Heart left ventricle (tissue), 16 donors: Measurements from ENCODE around the gene DNAH12. TPM values are rescaled to one million over a fixed set of nuclear protein-coding genes. Genes with fewer than 3 reads are reported as not detected.
A peak's percentile ranks its signal among the peaks of the same experiment; 100 is the strongest.

Experiments used
- ATAC-seq, 4 donors: fragments of 200-7000 bp; cut with Tn5 transposase; one replicate each; pipeline ENCODE4 v1.9.1; 2020 to 2022; ENCODE audit warnings: moderate library complexity in 4 of 4, mild to moderate bottlenecking in 3 of 4, moderate number of reproducible peaks in 1 of 4
- DNase-seq, 5 donors: peaks; one replicate each; pipeline ENCODE4 v3.0.0-alpha.2; 2020
- H3K27ac ChIP-seq, 12 donors: fragments of 200-600 bp; sonication (generic) in 4 of 12; one replicate each; pipeline versions ENCODE4 v1.5.0 to v1.8.0; 2016 to 2022; ENCODE audit warnings: mild to moderate bottlenecking in 2 of 12
- H3K27me3 ChIP-seq, 9 donors: fragments of 200-600 bp; sonication (generic) in 2 of 9; one replicate each; pipeline versions ENCODE4 v1.5.1 to v1.8.0; 2016 to 2022; ENCODE audit warnings: mild to moderate bottlenecking in 3 of 9
- H3K36me3 ChIP-seq, 9 donors: fragments of 200-600 bp; sonication (generic) in 2 of 9; one replicate each; pipeline versions ENCODE4 v1.5.0 to v1.8.0; 2018 to 2022; ENCODE audit warnings: mild to moderate bottlenecking in 2 of 9
- H3K4me1 ChIP-seq, 12 donors: fragments of 200-600 bp; sonication (generic) in 4 of 12; one replicate each; pipeline versions ENCODE4 v1.5.0 to v1.8.0; 2016 to 2022; ENCODE audit warnings: mild to moderate bottlenecking in 3 of 12
- H3K4me3 ChIP-seq, 12 donors: fragments of 200-600 bp; sonication (generic) in 4 of 12; one replicate each; pipeline versions ENCODE4 v1.5.0 to v1.8.0; 2017 to 2022; ENCODE audit warnings: mild to moderate bottlenecking in 9 of 12, moderate library complexity in 4 of 12
- H3K9me3 ChIP-seq, 12 donors: fragments of 200-600 bp; sonication (generic) in 4 of 12; one replicate each; pipeline versions ENCODE4 v1.5.0 to v1.8.0; 2016 to 2022; ENCODE audit warnings: mild to moderate bottlenecking in 1 of 12
- POLR2A ChIP-seq, 2 donors: fragments of 450-650 bp; IDR thresholded peaks; one replicate each; pipeline ENCODE4 v1.6.1; 2017; ENCODE audit warnings: antibody characterized with exemption in 2 of 2, mild to moderate bottlenecking in 2 of 2, moderate library complexity in 2 of 2
- WGBS, 4 donors: extraction: QIAGEN DNeasy Blood & Tissue Kit in 2 of 4; methylation state at CpG; one replicate each; pipeline versions ENCODE4 v1.1.5 to v1.1.7; 2013 to 2018; 5-methylcytosine and 5-hydroxymethylcytosine counted together
- intact Hi-C, 10 donors: fragments of 100-400 bp; cut with DNase I; formaldehyde crosslinking; loops; one replicate each; pipeline versions ENCODE4 v1.11.1 to v1.14.2; 2022
- polyA plus RNA-seq, 2 donors: library from polyadenylated mRNA; stranded (reverse); fragments of 200-250 nt; gene quantifications; one replicate each; pipeline ENCODE4 v1.2.3, GENCODE V29; 2013
- total RNA-seq, 9 donors: library from RNA; depleted of rRNA in 2 of 9; stranded (reverse); fragments of >200 nt in 2 of 9; fragmentation: NEBNext Ultra II Directional in 3 of 9; extraction: Animal tissue kit (Norgen Biotek cat#: 25700) in 3 of 9; gene quantifications; one replicate each; pipeline versions ENCODE4 v1.1.0 to v1.2.4, GENCODE V29; 2016 to 2023
- TF ChIP-seq, protein P1 (sequence below), 12 donors: fragments of 200-600 bp; sonication (generic) in 4 of 12; IDR thresholded peaks; one replicate each; pipeline versions ENCODE4 v1.5.0 to v1.8.0; 2018 to 2022; ENCODE audit warnings: antibody characterized with exemption in 12 of 12, mild to moderate bottlenecking in 5 of 12
- donor health status: ischemic (EF 13 %, LVEDD 7.1; RV severe dilation, severe dysfunction).
- donor health status: healthy with polysubstance abuse.
- donor health status: DM: no; HTN: yes; CAD: no.
- donor health status: DM: no; HTN: no; CAD: no.
- donor health status: ischemic (EF 25% LVEDD 6.9; RV normal size, moderate dysfunction).
- donor health status: ischemic (EF 25% LVEDD 5.7; RV mildly dilated, moderate dysfunction).
- donor health status: healthy.
- donor health status: DM: yes; HTN: yes; CAD: no.
- donor health status: ischemic (EF 35%, LVEDD 5.7; RV mildly dilated, moderate dysfunction).
- donor health status: nonischemic (EF 11% LVEDD 7.7; RV severe dilation, severe dysfunction).
- donor health status: DM: yes; HTN: yes; CAD: no.
- donor health status: PGD.
- donor health status: ischemic (EF 29% LVEDD 5.4; RV normal size, mild dysfunction).
- donor health status: nonischemic (EF 23%, LVEDD 6.1; RV moderate dilation, normal function).

Gene DNAH12
- total and polyA plus RNA-seq, 11 donors, result 0.04 to 0.42 (median 0.26) TPM; not detected in 7

- no peaks in the 10 kb centered on the region for H3K4me1 ChIP-seq
- 50 to 63% (median 57%) methylated on average over 5 of the region's 5 CpGs for WGBS, 4 donors
- no peak for ATAC-seq
- intact Hi-C loops, result no loop called here
- no peak overlapping the region for H3K4me3 ChIP-seq
- TF ChIP-seq, protein P1, sequence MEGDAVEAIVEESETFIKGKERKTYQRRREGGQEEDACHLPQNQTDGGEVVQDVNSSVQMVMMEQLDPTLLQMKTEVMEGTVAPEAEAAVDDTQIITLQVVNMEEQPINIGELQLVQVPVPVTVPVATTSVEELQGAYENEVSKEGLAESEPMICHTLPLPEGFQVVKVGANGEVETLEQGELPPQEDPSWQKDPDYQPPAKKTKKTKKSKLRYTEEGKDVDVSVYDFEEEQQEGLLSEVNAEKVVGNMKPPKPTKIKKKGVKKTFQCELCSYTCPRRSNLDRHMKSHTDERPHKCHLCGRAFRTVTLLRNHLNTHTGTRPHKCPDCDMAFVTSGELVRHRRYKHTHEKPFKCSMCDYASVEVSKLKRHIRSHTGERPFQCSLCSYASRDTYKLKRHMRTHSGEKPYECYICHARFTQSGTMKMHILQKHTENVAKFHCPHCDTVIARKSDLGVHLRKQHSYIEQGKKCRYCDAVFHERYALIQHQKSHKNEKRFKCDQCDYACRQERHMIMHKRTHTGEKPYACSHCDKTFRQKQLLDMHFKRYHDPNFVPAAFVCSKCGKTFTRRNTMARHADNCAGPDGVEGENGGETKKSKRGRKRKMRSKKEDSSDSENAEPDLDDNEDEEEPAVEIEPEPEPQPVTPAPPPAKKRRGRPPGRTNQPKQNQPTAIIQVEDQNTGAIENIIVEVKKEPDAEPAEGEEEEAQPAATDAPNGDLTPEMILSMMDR (IDR thresholded peaks at IDR 0.05), result no peak
- TF ChIP-seq POLR2A (IDR thresholded peaks at IDR 0.05), result no peak
- no peaks in the 10 kb centered on the region for H3K36me3 ChIP-seq
- H3K27me3 ChIP-seq, result no peaks in the 10 kb centered on the region
- no peaks in the 10 kb centered on the region for H3K9me3 ChIP-seq
- peak in 1 of 5 donors; percentile 23 for DNase-seq
- H3K27ac ChIP-seq, result no peak overlapping the region
Observed at GRCh38 chr3:57385498-57385897, 158.6 kb downstream of the DNAH12 start.

- Histone ChIP-seq H3K4me1 (no peaks in the 10 kb centered on the region), H3K9me3 (no peaks in the 10 kb centered on the region), H3K36me3 (no peaks in the 10 kb centered on the region), H3K27ac (no peak overlapping the region), H3K4me3 (no peak overlapping the region), H3K27me3 (no peaks in the 10 kb centered on the region)
- DNase-seq (no peak), ATAC-seq (no peak)
- WGBS, 4 donors, result 91 to 95% (median 94%) methylated on average over 2 of the region's 2 CpGs
- intact Hi-C loops, result no loop called here
- no peak for TF ChIP-seq POLR2A (IDR thresholded peaks at IDR 0.05)
- TF ChIP-seq, protein P1 (IDR thresholded peaks at IDR 0.05), result no peak
Observed at GRCh38 chr3:57383838-57384237, 160.3 kb downstream of the DNAH12 start.

DNA sequence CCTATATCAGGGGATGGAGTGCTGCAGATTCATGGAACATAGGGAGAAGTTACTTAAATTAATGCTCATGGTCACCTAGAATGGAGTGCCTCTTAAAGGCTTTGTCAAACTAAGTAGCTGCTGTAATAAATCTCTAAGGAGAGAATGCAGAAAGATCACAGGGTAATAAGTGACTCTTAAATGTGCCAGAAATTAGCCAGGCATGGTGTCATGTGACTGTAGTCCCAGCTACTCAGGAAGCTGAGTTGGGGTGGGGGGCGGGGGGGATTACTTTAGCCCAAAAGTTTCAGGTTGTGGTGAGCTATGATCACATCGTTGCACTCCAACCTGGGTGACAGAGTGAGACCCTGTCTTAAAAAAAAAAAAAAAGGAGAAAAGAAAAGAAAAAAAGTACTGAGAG is 160.7 kb downstream of the DNAH12 start:
- no peak for ATAC-seq
- TF ChIP-seq, protein P1 (IDR thresholded peaks at IDR 0.05), result no peak
- no peak for TF ChIP-seq POLR2A (IDR thresholded peaks at IDR 0.05)
- Histone ChIP-seq H3K4me1 (no peaks in the 10 kb centered on the region), H3K27me3 (no peaks in the 10 kb centered on the region), H3K27ac (no peak overlapping the region), H3K9me3 (no peaks in the 10 kb centered on the region), H3K36me3 (no peaks in the 10 kb centered on the region), H3K4me3 (no peak overlapping the region)
- DNase-seq, result no peak
- intact Hi-C loops, result no loop called here
- 54 to 75% (median 66%) methylated on average over 2 of the region's 2 CpGs for WGBS, 4 donors

DNA sequence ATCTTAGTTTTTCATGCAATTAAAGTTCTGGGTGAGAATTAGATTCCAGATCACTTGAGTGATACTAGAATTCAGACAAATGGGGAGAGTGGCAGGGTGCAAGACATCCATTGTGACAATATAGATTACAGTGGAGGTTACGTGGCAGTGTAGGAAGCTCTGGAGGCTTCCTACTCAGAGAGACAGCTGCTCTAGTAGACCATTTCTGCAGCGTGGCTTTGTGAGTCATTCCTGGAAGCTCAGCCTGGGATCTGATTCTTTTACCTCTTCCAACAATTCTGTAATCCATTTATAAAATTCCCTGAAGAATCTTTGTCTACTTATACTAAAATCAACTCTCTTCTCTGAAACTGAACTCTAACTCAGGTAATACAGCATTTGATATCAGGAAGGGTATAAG is 161.2 kb downstream of the DNAH12 start:
- intact Hi-C loops, result no loop called here
- ATAC-seq (no peak), DNase-seq (no peak)
- 62 to 68% (median 64%) methylated on average over 2 of the region's 2 CpGs for WGBS, 4 donors
- TF ChIP-seq, protein P1 (IDR thresholded peaks at IDR 0.05), result no peak
- no peak for TF ChIP-seq POLR2A (IDR thresholded peaks at IDR 0.05)
- no peak overlapping the region for H3K27ac ChIP-seq
- no peaks in the 10 kb centered on the region for H3K4me1 ChIP-seq
- H3K36me3 ChIP-seq, result no peaks in the 10 kb centered on the region
- no peaks in the 10 kb centered on the region for H3K9me3 ChIP-seq
- no peak overlapping the region for H3K4me3 ChIP-seq
- no peaks in the 10 kb centered on the region for H3K27me3 ChIP-seq
